Measurements from ENCODE around the gene MRE11. TPM values are rescaled to one million over a fixed set of nuclear protein-coding genes. Genes with fewer than 3 reads are reported as not detected.

Gene MRE11
- 12.1 to 15.9 TPM (median 14.6 TPM) in 5 replicates for total RNA-seq (2022; extraction: Qiagen RNA extraction)

DNA sequence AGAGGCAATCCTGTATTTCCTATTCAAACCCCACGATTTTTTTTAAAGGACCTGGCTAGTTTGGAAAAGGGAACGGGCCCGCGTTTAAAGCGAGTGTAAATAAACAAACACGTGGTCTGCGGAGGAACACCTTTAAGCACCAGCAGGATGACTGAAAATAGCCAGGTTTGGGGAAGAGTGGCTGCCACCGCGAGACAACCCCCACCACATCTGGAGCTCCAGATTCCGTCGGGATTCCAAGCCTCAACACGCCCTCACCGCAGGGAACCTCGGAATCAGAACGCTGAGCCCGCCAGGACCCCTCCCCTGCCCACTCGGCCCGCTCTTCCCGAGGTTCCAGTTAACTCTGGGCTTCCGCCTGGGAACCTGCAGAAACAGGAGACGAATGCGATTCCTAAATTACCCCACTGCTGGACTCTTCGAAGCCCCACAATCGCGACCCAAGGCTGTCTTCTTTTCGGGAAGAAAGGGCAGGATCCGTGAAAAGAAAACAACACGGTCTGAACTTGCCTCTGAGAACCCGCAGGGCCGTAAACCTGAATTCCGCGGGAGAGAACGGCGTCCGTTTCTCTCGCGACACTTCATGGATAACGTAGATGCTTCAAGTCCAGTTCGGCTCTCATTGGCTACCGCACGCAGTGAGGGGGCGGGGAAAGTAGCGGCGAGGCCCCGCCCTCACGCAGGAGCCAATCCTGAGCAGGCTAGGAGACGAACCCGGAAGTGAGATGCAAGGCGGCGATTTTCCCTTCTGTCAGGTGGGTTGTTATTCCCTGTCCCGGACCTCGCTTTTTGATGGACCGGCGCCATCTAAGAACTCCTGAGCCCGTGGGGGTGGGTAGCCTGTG lies at the start of gene MRE11, which contains the start of gene ANKRD49:
Gene MRE11 (minus strand): TSS at position 564 of the 845 bp plus-strand sequence. CDS start 1,043 bp downstream, outside the sequence.
Gene ANKRD49 (plus strand): TSS at position 704 of the 845 bp plus-strand sequence. CDS start 2,710 bp downstream, outside the sequence.

DNA sequence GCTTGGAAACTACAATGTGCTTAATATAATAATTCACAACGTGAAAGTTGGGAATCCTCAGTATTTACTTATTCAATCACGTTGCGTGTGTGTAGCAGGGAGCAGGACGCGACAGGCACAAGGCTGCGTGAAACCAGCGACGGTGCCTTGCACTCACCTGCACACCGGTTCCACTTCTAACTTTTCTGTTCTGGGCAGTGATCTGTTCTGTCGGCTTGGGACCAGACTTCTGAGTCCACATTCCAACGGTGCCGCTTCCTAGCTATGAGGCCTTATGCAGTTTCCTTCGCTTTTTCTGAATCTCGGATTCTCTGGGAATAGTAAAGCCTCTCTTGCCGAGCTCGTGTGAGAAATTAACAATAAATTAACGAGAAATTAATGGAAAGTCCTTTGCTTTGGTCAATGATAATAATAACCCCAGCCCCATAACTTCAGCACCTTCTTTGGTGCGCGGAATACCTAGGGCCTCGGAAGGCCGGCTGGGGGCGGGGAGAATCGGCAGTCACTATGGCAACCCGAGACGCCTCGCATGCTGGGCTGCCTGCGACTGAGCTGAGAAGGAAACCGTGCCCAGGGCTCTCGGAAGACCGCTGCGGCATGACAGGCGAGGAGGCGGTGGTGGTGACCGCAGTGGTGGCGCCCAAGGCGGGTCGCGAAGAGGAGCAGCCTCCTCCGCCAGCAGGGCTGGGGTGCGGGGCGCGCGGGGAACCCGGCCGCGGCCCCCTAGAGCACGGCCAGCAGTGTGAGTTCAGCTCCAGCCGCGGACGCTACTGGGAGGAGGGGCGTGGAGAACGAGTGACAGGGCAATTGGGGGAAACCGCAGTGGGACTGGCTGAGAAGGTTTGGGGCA lies 18.5 kb upstream of the MRE11 start, which contains the start of gene C11orf97:
Gene C11orf97 (plus strand): TSS at position 530 of the 850 bp plus-strand sequence. CDS start 68 bp downstream, at position 598.

DNA sequence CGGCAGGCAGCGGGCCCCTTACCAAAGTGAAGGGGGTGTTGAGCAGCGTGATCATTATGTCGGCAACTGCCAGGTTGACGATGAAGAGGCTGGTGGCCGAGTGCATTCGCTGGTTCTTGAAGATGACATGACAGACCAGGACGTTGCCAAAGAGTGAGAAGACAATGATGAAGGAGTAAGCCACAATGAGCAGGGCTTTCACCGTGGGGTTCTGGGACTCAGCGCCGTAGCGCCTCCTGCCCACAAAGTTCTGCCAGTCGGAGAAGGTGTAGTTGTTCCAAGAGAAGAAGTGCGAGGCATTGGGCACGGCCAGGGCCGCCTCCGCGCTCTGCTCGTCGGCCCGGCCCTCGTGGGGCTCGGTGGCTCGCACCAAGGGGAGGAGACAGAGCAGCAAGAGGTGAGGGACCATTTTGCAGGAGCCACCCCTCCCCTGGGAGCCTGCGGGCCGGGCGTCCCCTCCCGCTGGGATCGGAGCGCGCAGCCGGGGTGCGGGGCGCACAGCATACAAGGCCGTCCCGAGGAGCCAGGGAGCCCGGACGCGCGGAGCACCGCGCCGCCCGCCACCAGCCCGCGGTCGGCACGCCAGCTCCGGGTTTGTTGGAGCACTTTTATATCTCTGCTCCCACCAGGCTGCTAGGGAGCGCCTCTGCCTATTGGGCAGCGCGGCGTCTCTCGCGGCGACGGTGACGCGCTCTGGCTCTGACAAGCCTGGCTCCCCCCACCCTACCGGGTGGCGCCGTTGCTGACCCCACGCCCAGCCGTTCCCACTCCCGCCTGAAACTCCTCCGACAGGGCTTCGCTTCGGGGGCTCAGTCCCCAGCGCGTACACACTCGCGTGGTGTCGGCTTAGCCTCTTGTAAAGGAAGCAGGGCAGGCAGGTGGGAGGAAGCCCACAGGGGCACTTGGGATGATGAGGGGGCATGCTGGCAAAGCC lies 92.5 kb downstream of the MRE11 start, which contains the start of gene GPR83:
Gene GPR83 (minus strand): TSS at position 581 of the 934 bp plus-strand sequence. CDS start 172 bp downstream, at position 409.

Other genes starting within 250 kb of the MRE11 start
- gene IZUMO1R, start 189.3 kb downstream of the MRE11 start, total RNA-seq (2022; extraction: Qiagen RNA extraction) = not detected in 5 replicates
- gene GPR83, start 92.4 kb downstream of the MRE11 start, total RNA-seq (2022; extraction: Qiagen RNA extraction) = 0.05 to 0.07 TPM (median 0.06 TPM) in 5 replicates
- gene ANKRD49, start 140 bp upstream of the MRE11 start, total RNA-seq (2022; extraction: Qiagen RNA extraction) = 5.8 to 6.7 TPM (median 6.0 TPM) in 5 replicates
- not detected in 5 replicates for gene C11orf97, start 18.6 kb upstream of the MRE11 start, total RNA-seq (2022; extraction: Qiagen RNA extraction)
- 2.0 to 2.9 TPM (median 2.5 TPM) in 5 replicates for gene FUT4, start 50.1 kb upstream of the MRE11 start, total RNA-seq (2022; extraction: Qiagen RNA extraction)
- 0.19 to 0.40 TPM (median 0.29 TPM) in 5 replicates for gene PIWIL4, start 73.5 kb upstream of the MRE11 start, total RNA-seq (2022; extraction: Qiagen RNA extraction)

All from A549 treated with Mapracorat at 1 μM for 4 hours (cell line).